Left renal pelvis (tissue), 4 donors: ENCODE results near the gene ATP1A3. TPM values are rescaled to one million over a fixed set of nuclear protein-coding genes. Genes with fewer than 3 reads are reported as not detected.
A peak's percentile ranks its signal among the peaks of the same experiment; 100 is the strongest.

Experiments used
- DNase-seq, 4 donors: peaks; one replicate each; pipeline ENCODE4 v3.0.0-alpha.2; 2013; ENCODE audit warnings: low read depth in 4 of 4, low spot score in 3 of 4
- polyA plus RNA-seq, 4 donors: library from polyadenylated mRNA; unstranded; fragments of 120-200 nt; gene quantifications; one replicate each; pipeline ENCODE4 v1.2.1, GENCODE V29; 2013; ENCODE audit not compliant: insufficient read length in 4 of 4

The ATP1A3 gene
- polyA plus RNA-seq, 4 donors = 0.26 to 0.69 (median 0.60) TPM; not detected in 1

GRCh38 chr19:41988947-41989346 is 5.1 kb downstream of the ATP1A3 start:
- DNase-seq = no peak

- no peak for DNase-seq
Observed at GRCh38 chr19:41987141-41987860, 6.7 kb downstream of the ATP1A3 start.

DNA sequence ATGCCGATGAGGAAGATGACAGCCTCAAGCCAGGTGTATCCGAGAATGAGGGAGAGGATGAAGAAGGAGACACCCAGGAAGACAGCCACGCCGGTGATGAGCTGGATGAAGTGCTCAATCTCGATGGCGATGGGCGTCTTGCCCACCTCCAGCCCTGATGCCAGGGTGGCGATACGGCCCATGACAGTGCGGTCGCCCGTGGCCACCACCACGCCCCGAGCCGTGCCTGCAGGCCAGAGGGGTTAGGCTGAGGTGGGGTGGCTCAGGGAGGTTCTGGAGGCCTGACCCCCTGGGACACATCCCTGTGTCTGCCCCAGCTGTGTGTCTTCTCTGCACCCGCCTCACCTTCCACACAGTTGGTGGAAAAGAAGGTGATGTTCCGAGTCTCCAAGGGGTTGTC is 9.1 kb downstream of the ATP1A3 start:
- DNase-seq = no peak

- DNase-seq = no peak
Observed at GRCh38 chr19:41981724-41982123, 12.3 kb downstream of the ATP1A3 start.

DNA sequence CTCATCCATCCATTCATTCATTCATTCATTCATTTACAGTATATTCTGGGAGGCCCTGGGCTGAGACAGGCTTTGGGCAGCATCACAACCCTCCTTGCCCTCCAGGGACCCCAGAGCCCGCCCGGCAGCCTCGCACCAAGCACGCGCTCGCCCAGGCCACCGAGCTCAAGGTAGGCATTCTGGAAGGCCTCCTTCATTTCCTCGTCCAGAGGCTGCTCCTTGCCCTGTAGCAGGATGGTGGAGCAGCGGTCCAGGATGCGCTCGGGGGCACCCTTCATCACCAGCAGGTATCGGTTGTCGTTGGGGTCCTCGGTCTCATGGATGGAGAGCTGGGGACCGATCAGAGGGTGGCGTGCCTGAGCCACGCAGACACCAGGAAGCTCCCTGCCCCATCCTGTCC is 15.6 kb downstream of the ATP1A3 start:
- DNase-seq = no peak

DNA sequence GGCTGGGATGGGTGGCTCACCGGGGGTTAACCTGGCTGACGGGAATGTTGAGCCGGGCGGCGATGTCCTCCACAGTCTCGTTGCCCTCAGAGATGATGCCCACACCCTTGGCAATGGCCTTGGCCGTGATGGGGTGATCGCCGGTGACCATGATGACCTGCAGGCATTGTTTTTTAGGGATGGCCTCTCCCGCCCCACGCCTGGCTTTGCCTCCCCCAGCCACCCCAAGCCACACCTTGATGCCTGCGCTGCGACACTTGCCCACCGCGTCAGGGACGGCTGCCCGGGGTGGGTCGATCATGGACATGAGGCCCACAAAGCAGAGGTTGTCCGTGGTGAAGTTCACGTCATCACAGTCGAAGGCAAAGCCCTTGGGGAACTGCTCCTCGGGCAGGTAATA is 16.1 kb downstream of the ATP1A3 start:
- no peak for DNase-seq

- DNase-seq = no peak
Observed at GRCh38 chr19:41974652-41975051, 19.4 kb downstream of the ATP1A3 start.

DNA sequence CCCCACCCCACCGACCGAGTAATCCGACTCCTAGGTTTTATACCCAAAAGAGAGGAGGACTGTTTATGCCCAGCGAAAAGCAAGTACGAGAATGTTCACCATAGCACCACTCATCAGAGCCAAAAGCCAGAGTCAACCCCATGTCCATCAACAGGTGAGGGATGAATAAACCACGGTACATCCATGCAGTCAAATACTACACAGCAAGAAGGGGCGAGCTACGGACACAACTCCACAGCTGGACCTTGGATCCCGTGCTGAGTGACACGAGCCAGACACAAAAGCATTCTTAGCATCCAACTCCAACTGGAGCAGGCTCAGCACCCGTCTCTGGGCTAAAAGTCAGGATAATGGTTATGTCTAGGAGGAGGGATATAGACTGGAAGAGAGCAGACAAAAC is 22.7 kb downstream of the ATP1A3 start:
- no peak for DNase-seq

DNA sequence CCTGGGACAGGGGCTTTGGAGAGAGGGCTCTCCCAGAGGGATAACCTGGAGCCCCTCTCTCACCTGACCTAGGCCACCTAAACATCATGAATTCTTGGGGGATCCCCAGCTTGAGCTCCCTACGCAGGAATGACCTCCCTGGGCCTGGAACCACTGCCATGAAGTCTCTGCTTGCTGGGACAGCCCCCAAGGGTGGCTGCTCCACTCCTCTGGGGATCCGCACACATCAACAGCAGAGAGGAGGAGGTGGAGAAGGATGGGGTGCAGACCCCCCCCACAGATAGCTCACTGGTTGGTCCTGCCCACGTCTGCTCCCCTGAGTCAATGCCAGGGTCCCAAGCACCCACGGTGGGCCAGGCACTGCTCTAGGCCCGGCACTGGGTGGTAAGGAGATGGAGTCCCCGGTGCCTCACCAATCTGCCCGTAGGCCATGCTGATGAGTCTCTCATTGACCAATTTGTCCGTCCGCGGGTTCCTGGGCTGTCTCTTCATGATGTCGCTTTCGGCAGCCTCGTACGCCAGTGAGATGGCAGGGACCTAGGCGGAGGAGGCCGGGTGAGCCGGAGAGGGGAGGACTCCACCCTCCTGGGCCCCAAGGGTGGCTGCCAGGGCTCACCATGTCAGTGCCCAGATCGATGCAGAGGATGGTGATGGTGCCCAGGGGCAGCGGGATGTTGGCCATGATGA is 24.1 kb downstream of the ATP1A3 start:
- no peak for DNase-seq

DNA sequence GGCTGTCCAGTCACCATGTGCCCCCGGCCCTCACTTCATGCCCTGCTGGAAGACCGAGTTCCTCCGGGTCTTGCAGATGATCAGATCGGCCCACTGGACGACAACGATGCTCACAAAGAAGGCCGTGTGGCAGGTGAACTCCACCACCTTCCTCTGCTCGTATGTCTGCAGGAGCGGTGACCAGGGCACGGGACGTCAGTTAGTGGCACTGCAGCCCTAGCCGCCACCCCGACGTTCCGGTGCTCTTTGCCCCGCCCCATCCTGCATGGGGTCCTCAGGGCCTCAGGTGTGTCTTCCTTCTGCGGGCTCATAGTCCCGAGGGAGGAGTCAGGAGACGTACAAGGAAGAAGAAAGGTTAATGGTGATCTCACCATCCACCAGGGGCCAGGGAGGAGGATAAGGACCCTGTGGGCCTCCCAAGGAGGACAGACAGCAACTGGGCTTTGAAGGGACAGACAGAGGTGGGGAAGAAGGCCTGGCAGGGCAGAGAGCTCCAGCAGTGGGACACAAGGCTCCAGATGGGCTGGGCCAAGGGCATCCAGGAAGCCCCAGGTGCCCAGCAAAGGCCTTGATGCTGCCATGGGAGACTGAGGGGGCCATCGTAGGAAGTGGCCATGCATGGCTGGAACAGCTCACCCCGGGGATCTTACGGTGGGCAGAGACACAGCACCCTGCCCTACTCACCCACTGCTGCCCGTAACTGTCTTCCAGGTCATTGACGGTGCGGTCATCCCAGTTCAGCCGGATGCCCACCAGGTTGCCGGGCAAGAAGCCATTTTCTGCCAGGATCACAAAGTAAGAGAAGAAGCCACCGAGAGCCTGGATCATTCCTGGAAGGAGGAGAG is 25.1 kb downstream of the ATP1A3 start:
- no peak for DNase-seq

DNA sequence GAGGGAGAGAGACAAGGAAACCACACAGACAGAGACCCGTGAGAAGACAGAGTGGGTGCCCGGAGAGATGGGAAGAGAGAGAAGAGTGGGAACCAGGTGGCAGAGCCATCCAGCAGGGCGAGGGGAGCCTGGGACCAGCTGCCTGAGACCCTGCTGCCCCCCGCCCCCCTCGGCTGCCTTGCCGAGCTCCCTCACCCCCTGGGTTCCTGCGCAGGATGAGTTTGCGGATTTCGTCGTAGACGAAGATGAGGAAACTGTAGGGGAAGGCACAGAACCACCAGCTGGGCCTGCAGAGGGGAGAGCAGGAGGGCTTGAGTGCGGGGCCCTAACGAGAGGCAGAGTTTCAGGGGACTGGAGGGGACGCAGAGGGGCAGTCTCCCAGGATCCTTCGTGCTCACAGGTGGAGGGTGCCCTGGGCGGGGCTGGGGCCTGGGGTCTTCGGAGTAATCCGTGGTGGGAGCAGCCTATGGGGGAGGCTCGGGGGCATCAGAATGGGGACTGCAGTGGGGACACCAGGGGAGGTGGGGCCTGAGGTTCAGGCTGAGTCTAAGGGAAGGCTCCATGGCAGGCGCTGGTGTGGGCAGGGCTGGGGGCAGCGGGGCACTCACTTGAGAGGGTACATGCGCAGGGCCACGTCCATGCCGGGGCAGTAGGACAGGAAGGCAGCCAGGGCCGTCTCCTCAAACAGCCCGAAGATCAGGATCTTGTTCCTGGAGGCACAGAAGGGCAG is 26.8 kb downstream of the ATP1A3 start:
- no peak for DNase-seq

DNA sequence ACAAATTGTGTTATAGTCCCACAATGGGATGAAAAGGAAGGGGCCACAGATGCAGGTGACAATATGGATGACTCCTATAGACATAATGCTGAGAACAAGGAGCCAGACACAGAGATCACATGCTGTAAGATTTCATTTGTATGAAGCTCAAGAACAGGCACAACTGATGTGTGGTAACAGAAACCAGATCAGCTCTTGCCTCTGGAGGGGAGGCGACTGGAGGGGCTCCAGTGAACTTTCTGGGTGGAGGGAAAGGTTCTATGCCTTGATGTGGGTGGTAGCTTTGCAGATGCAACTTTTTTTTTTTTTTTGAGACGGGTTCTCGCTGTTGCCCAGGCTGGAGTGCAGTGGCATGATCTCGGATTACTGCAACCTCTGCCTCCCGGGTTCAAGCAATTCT is 28.9 kb downstream of the ATP1A3 start:
- DNase-seq = no peak

DNA sequence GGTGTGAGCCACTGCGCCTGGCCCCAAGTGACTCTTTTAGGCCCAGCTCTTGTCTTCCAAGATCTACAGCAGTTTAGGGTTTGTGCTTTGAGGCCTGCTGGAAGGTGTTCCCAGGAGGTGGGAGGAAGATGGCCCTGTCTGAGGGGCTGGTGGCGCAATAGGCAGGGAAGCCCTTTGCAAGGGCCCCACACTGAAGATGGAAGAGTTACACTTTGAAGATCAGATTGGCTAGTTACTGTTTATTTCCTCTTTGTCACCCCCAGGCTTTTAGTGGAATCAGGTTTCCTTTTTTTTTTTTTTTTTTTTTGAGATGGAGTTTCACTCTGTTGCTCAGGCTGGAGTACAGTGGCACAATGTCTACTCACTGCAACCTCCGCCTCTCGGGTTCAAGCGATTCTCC is 33.1 kb downstream of the ATP1A3 start:
- DNase-seq = no peak

DNA sequence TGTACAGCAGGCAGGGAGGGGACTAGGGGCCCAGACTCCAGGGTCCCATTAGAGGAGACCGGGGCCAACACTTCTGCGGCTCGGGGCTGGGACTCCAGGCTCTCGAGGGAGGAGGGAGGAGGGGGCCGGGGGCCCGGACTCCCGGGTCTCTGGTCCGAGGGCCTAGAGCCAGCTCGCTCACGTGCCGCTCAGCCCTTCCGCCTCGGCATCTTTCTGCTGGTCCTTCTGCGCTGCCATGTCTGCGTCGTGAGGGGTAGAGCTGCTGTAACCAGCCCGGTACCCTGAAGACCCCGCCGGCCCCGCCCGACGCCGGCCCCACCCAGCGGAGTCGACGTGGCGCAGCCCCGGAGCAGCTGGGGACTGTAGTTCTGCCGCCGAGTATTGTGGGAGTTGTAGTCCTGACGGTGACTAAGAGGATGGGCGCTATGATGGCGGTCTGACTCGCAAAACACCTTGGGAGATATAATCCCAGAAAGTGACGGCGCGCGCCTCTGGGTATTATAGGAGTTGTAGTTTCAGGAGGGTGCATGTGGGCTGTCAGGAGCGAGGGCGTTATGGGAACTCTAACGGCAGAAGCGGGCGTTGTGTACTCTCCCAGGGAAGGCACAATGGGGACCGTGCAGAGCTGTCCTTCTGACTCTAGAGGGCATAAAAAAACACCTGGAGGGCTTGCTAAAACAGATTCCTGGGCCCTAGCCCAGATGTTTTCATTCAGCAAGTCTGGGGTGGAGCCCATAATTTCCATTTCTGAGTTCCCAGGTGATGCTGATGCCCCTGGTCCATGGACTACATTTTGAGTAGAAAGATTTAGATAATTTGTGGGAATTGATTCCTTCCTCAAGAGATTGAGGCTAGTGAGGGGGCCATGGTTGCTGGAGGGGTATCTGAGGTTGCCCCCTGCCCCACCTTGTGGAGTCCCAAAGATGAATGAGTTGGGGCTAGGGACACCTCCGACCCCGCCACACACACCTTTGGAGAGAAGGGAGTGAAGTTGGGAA is 34.7 kb downstream of the ATP1A3 start, which contains the start of gene RABAC1:
Gene RABAC1 (minus strand): TSS at position 266 of the 998 bp plus-strand sequence. CDS start 29 bp downstream, at position 237.
- peak; percentile 77 to 85 (median 80) for DNase-seq

DNA sequence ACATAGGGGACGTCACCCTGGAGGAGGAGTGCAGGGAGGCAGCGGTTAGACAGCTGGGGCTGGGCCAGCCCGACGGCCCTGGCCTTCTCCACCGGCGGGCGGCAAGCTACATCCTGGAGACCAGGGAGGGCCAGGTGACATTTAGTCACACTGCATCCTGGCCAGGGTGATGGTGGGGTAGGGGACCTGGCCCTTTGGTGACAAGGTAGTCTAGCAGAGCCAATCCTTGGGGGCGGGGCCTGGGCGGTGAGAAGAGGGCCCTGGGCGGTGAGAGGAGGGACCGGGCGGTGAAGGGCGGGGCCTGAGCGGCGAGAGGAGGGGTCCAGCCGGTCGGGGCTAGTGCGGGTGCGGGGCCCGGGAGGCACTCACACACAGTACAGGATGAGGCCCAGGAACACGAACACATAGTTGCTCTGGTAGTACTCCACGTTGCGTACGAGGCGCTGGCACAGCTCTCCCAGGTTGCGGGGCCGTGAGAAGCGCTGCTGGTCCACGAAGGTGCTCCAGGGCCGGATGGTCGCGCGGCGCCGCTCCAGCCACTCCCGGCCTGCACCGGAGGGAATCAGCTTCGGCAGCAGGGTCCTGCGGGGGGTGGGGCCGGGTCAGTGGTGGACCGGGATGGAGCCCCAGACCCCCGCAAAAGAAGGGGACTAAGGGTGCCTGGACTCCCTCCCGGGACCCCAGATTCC is 35.5 kb downstream of the ATP1A3 start:
- DNase-seq = peak in 2 of 4 donors; percentile 42 to 56

DNA sequence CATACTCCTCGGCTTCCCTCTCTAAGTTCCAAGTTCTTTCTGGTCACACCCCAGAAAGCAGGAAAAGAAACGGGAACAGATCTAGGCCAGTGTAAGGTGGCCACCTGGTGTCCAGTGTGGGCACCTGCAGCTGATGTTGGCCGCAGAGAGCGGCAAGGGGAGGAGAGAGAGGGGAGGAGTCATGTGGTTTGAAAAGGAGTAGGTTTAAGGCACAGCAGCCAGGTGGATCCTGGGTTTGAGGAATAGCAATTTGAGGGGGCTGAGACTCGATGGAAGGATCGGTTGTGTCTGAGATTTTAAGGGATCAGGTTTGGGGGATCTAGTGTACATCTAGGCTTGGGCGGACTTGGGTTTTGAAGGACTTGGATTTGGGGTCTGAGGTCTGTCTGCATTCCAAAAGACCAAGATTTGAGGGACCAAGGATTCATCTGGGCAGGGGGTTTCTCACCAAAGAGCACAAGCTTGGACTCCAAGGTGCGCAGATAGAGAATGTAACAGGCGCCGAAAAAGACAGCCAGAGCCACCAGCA is 36.1 kb downstream of the ATP1A3 start:
- peak; percentile 71 to 80 (median 76) for DNase-seq

DNA sequence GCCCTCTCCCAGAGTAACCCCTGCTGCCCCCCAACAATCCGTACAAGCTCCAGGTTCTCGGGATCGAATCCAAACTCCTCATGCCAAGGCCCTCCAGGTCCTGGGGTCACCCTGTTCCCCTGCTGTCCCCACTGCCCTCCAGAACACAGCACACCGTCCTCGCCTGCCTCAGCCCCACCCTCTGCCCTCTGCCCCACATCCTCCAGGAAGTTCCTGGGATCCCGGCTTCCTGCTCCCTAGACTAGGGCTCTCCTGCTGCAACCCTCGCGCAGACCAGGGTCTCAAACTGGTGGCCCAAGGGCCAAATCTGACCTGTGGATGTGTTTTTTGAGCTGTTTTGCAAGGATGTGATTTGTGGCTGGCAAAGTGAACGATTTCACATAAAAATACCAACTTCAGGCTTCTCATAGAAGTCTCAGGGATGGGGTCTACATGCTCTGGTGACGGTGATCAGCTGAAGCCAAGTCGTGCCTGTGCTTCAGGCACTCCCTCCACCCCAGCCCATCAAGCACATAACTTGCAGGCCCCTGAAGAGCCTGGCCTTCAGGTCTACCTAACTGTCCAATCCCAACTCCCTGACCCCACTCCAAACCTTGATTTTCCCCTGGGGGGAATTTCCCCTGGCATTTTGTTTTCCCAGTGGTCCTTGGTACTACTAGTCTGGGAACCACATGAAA is 36.7 kb downstream of the ATP1A3 start:
- DNase-seq = no peak

GRCh38 chr19:41956621-41957020 is 37.4 kb downstream of the ATP1A3 start:
- DNase-seq = no peak
